OCI-LY7 (cell line): ENCODE results near the gene NOX3. TPM values are rescaled to one million over a fixed set of nuclear protein-coding genes. Genes with fewer than 3 reads are reported as not detected.

Experiments
- BruUV-seq: library from RNA; stranded (reverse); fragments of 400-500 nt; replicated peaks from 2 replicates; lab custom pipeline; 2021; lab: Mats Ljungman, UMichigan
- CTCF ChIA-PET: fragments of 300-600 bp; sonication (Branson Sonifier 250); formaldehyde crosslinking; loops from one replicate; lab custom pipeline; 2022; ENCODE audit warnings: antibody characterized with exemption; ENCODE audit not compliant: unreplicated experiment; lab: Charles Lee
- POLR2A ChIA-PET: fragments of 300-600 bp; sonication (Branson Sonifier 250); formaldehyde crosslinking; loops from one replicate; lab custom pipeline; 2022; ENCODE audit warnings: antibody characterized with exemption; lab: Charles Lee
- DNase-seq: peaks from one replicate; pipeline ENCODE4 v3.0.0-alpha.2; 2015; ENCODE audit warnings: low spot score
- H2AFZ ChIP-seq: fragments of 200-600 bp; sonication (generic), shearing (Covaris generic); 2 replicates; pipeline ENCODE4 v1.6.1; 2014; ENCODE audit warnings: mild to moderate bottlenecking, antibody characterized with exemption, low read length, moderate library complexity
- H3K27ac ChIP-seq: fragments of 200-600 bp; sonication (generic); 2 replicates; pipeline ENCODE4 v1.5.1; 2014; ENCODE audit warnings: mixed run types, low read depth, mild to moderate bottlenecking, moderate library complexity, low read length, inconsistent platforms; ENCODE audit not compliant: poor library complexity, severe bottlenecking
- H3K36me3 ChIP-seq: fragments of 200-600 bp; sonication (generic); 2 replicates; pipeline ENCODE4 v1.6.1; 2014; ENCODE audit warnings: mild to moderate bottlenecking, antibody characterized with exemption, low read length, moderate library complexity, mixed read lengths; ENCODE audit not compliant: insufficient read depth
- H3K4me1 ChIP-seq: fragments of 200-600 bp; sonication (generic); 2 replicates; pipeline ENCODE4 v1.5.1; 2014; ENCODE audit warnings: mild to moderate bottlenecking, low read length; ENCODE audit not compliant: insufficient read depth, poor library complexity, severe bottlenecking
- H3K4me2 ChIP-seq: fragments of 200-600 bp; sonication (generic); 2 replicates; pipeline ENCODE4 v1.6.1; 2014; ENCODE audit warnings: mild to moderate bottlenecking, low read length
- H3K4me3 ChIP-seq: fragments of 200-600 bp; sonication (generic); 2 replicates; pipeline ENCODE4 v1.5.1; 2014; ENCODE audit warnings: mild to moderate bottlenecking, low read depth, low read length; ENCODE audit not compliant: poor library complexity, severe bottlenecking
- H3K79me2 ChIP-seq: fragments of 200-600 bp; sonication (generic); 2 replicates; pipeline ENCODE4 v1.6.1; 2016; ENCODE audit warnings: low read depth, mild to moderate bottlenecking, low read length, moderate library complexity, mixed read lengths; ENCODE audit not compliant: insufficient read depth
- H3K9me2 ChIP-seq: fragments of 200-600 bp; sonication (generic); 2 replicates; pipeline ENCODE4 v1.6.1; 2016; ENCODE audit warnings: mild to moderate bottlenecking, low read length, mixed read lengths; ENCODE audit not compliant: insufficient read depth
- H3K9me3 ChIP-seq: fragments of 200-600 bp; sonication (generic); 2 replicates; pipeline ENCODE4 v1.6.1; 2014; ENCODE audit warnings: mild to moderate bottlenecking, mixed run types, low read length, mixed read lengths
- H4K20me1 ChIP-seq: fragments of 200-600 bp; sonication (generic); 2 replicates; pipeline ENCODE4 v1.6.1; 2014; ENCODE audit warnings: mild to moderate bottlenecking, antibody characterized with exemption, low read length, moderate library complexity, mixed read lengths; ENCODE audit not compliant: insufficient read depth
- CTCF ChIP-seq: fragments of 200-600 bp; sonication (generic); conservative IDR thresholded peaks from 2 replicates; pipeline ENCODE4 v1.5.1; 2014; ENCODE audit warnings: mild to moderate bottlenecking, antibody characterized with exemption, low read length, moderate library complexity, mixed read lengths
- EZH2phosphoT487 ChIP-seq: fragments of 200-600 bp; sonication (generic); IDR thresholded peaks from 2 replicates; pipeline ENCODE4 v1.6.1; 2018; ENCODE audit warnings: low read depth, borderline replicate concordance, mild to moderate bottlenecking, mixed run types, antibody characterized with exemption, low read length, moderate library complexity, mixed read lengths
- intact Hi-C: fragments of 100-400 bp; cut with micrococcal nuclease; formaldehyde crosslinking; loops from one replicate; pipeline ENCODE4 v1.10.0; 2022; ENCODE audit not compliant: unreplicated experiment
- total RNA-seq, 2 experiments: library from RNA; depleted of rRNA in 1 of 2; stranded (reverse); fragments of >200 nt in 1 of 2; shearing (Covaris generic) in 1 of 2; gene quantifications; 2 replicates each; pipeline ENCODE4 v1.2.3, GENCODE V29; 2014 to 2022

NOX3 gene
- total RNA-seq, 2 experiments from 2014 or later, result 0.22 TPM; not detected in 1

DNA sequence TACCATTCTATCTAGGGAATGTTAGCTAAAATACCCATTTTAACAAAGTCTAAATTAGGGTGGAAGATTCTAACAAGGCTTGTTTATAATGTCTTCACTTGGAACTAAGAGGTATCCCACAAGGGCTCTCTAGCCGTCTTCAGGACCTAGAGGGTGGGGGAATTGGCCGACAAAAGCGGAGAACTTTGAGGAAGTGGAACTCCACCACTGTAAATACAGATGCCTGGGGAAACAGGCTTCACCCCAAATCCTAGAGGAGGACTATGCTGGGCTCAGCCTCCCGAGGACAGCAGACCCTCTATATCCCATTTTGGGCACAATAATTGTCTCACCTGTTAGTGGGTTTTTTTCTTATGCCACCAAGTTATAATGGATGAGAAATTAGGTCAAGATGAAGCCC, 83.4 kb downstream of the NOX3 start:
- POLR2A ChIA-PET, result no interaction called here
- TF ChIP-seq CTCF, result no peak
- TF ChIP-seq EZH2phosphoT487, result no peak

GRCh38 chr6:155371230-155371629, 84.4 kb downstream of the NOX3 start:
- Histone ChIP-seq H3K4me1 (no peaks in the 10 kb centered on the region), H3K36me3 (no peaks in the 10 kb centered on the region), H4K20me1 (no peaks in the 10 kb centered on the region), H3K4me3 (no peak overlapping the region), H3K9me2 (no peaks in the 10 kb centered on the region), H3K9me3 (no peaks in the 10 kb centered on the region), H3K27ac (no peak overlapping the region), H3K4me2 (no peak overlapping the region), H3K79me2 (no peaks in the 10 kb centered on the region), H2AFZ (peak overlapping the region; percentile 38; the same call in 1 of the 2 replicates)
- ChIA-PET POLR2A (no interaction called here), CTCF (no interaction called here)
- TF ChIP-seq CTCF, result no peak
- TF ChIP-seq EZH2phosphoT487, result no peak
- no TSS peak for BruUV-seq
- intact Hi-C loops, result no loop called here
- DNase-seq, result no peak

More for the DNA sequence above, 83.4 kb downstream of the NOX3 start:
- Histone ChIP-seq H3K9me3 (no peaks in the 10 kb centered on the region), H3K4me1 (no peaks in the 10 kb centered on the region), H2AFZ (no peak overlapping the region), H4K20me1 (no peaks in the 10 kb centered on the region), H3K4me3 (no peak overlapping the region), H3K4me2 (no peak overlapping the region), H3K9me2 (no peaks in the 10 kb centered on the region), H3K27ac (no peak overlapping the region), H3K36me3 (no peaks in the 10 kb centered on the region), H3K79me2 (no peaks in the 10 kb centered on the region)
- CTCF ChIA-PET, result no interaction called here
- no TSS peak for BruUV-seq
- intact Hi-C loops, result no loop called here
- no peak for DNase-seq

- Histone ChIP-seq H4K20me1 (no peaks in the 10 kb centered on the region), H3K4me3 (no peak overlapping the region), H3K79me2 (no peaks in the 10 kb centered on the region), H3K4me2 (no peak overlapping the region), H3K4me1 (no peaks in the 10 kb centered on the region), H3K27ac (no peak overlapping the region), H3K9me3 (no peaks in the 10 kb centered on the region), H3K9me2 (no peaks in the 10 kb centered on the region), H2AFZ (no peak overlapping the region), H3K36me3 (no peaks in the 10 kb centered on the region)
- intact Hi-C loops, result no loop called here
- BruUV-seq, result no TSS peak
- POLR2A ChIA-PET, result no interaction called here
- no peak for TF ChIP-seq CTCF
- no peak for TF ChIP-seq EZH2phosphoT487
- CTCF ChIA-PET, result interaction anchor here (0.6 kb wide), 1 partner anchor 39 kb away, joined by 3 read pairs; no protein-coding TSS in a partner anchor
- no peak for DNase-seq
These were observed 89.3 kb downstream of the NOX3 start for GRCh38 chr6:155366325-155366724.
